LHCN-M2 (cell line): ENCODE measurements around the gene P2RX3. TPM values are rescaled to one million over a fixed set of nuclear protein-coding genes. Genes with fewer than 3 reads are reported as not detected.

Experiments used
- DNase-seq: peaks from one replicate; pipeline ENCODE4 v3.0.0-alpha.2; 2012; ENCODE audit warnings: low read depth
- total RNA-seq: library from RNA; depleted of rRNA; stranded (reverse); fragments of >200 nt; gene quantifications from 2 replicates; pipeline ENCODE4 v1.2.3, GENCODE V29; 2014

The P2RX3 gene
- total RNA-seq, 1 experiment from 2014 or later, result not detected

- DNase-seq, result no peak
Observed at GRCh38 chr11:57370251-57370650, 32.1 kb downstream of the P2RX3 start.

- no peak for DNase-seq
Observed at GRCh38 chr11:57370941-57371340, 32.8 kb downstream of the P2RX3 start.

GRCh38 chr11:57373146-57373545, 35.0 kb downstream of the P2RX3 start:
- no peak for DNase-seq

GRCh38 chr11:57374966-57375365, 36.8 kb downstream of the P2RX3 start:
- no peak for DNase-seq

GRCh38 chr11:57375490-57375889, 37.3 kb downstream of the P2RX3 start:
- no peak for DNase-seq

GRCh38 chr11:57376095-57377090, 38.2 kb downstream of the P2RX3 start:
- DNase-seq, result no peak

GRCh38 chr11:57377107-57377506, 39.0 kb downstream of the P2RX3 start:
- DNase-seq, result no peak

GRCh38 chr11:57378186-57378585, 40.0 kb downstream of the P2RX3 start:
- DNase-seq, result no peak

- DNase-seq, result no peak
Observed at GRCh38 chr11:57379732-57380131, 41.6 kb downstream of the P2RX3 start.

- no peak for DNase-seq
Observed at GRCh38 chr11:57380975-57381374, 42.8 kb downstream of the P2RX3 start, which contains the start of gene PRG3. PRG3 (minus strand) TSS chr11:57381150; CDS start chr11:57380708, 442 bp downstream.

GRCh38 chr11:57386178-57386940, 48.2 kb downstream of the P2RX3 start:
- DNase-seq, result no peak

GRCh38 chr11:57387289-57388030, 49.3 kb downstream of the P2RX3 start:
- DNase-seq, result peak; percentile 10

GRCh38 chr11:57390535-57390934, 52.4 kb downstream of the P2RX3 start, which contains the start of gene PRG2:
PRG2 (minus strand) TSS chr11:57390650; CDS start chr11:57389944, 706 bp downstream.
- DNase-seq, result no peak

GRCh38 chr11:57391111-57391510, 53.0 kb downstream of the P2RX3 start:
- DNase-seq, result no peak

GRCh38 chr11:57391539-57391938, 53.4 kb downstream of the P2RX3 start:
- no peak for DNase-seq

GRCh38 chr11:57392066-57392762, 54.1 kb downstream of the P2RX3 start:
- no peak for DNase-seq

GRCh38 chr11:57392763-57393105, 54.6 kb downstream of the P2RX3 start:
- DNase-seq, result no peak

- no peak for DNase-seq
Observed at GRCh38 chr11:57394203-57394965, 56.2 kb downstream of the P2RX3 start.

GRCh38 chr11:57395905-57396623, 57.9 kb downstream of the P2RX3 start:
- DNase-seq, result no peak

- DNase-seq, result no peak
Observed at GRCh38 chr11:57396744-57397143, 58.6 kb downstream of the P2RX3 start.
